OCI-LY7 (cell line): ENCODE results near the gene SURF1. TPM values are rescaled to one million over a fixed set of nuclear protein-coding genes. Genes with fewer than 3 reads are reported as not detected.

Source experiments
- BruUV-seq: library from RNA; stranded (reverse); fragments of 400-500 nt; replicated peaks from 2 replicates; lab custom pipeline; 2021; lab: Mats Ljungman, UMichigan
- CTCF ChIA-PET: fragments of 300-600 bp; sonication (Branson Sonifier 250); formaldehyde crosslinking; loops from one replicate; lab custom pipeline; 2022; ENCODE audit warnings: antibody characterized with exemption; ENCODE audit not compliant: unreplicated experiment; lab: Charles Lee
- POLR2A ChIA-PET: fragments of 300-600 bp; sonication (Branson Sonifier 250); formaldehyde crosslinking; loops from one replicate; lab custom pipeline; 2022; ENCODE audit warnings: antibody characterized with exemption; lab: Charles Lee
- DNase-seq: peaks from one replicate; pipeline ENCODE4 v3.0.0-alpha.2; 2015; ENCODE audit warnings: low spot score
- H2AFZ ChIP-seq: fragments of 200-600 bp; sonication (generic), shearing (Covaris generic); 2 replicates; pipeline ENCODE4 v1.6.1; 2014; ENCODE audit warnings: mild to moderate bottlenecking, antibody characterized with exemption, low read length, moderate library complexity
- H3K27ac ChIP-seq: fragments of 200-600 bp; sonication (generic); 2 replicates; pipeline ENCODE4 v1.5.1; 2014; ENCODE audit warnings: mixed run types, low read depth, mild to moderate bottlenecking, moderate library complexity, low read length, inconsistent platforms; ENCODE audit not compliant: poor library complexity, severe bottlenecking
- H3K36me3 ChIP-seq: fragments of 200-600 bp; sonication (generic); 2 replicates; pipeline ENCODE4 v1.6.1; 2014; ENCODE audit warnings: mild to moderate bottlenecking, antibody characterized with exemption, low read length, moderate library complexity, mixed read lengths; ENCODE audit not compliant: insufficient read depth
- H3K4me1 ChIP-seq: fragments of 200-600 bp; sonication (generic); 2 replicates; pipeline ENCODE4 v1.5.1; 2014; ENCODE audit warnings: mild to moderate bottlenecking, low read length; ENCODE audit not compliant: insufficient read depth, poor library complexity, severe bottlenecking
- H3K4me2 ChIP-seq: fragments of 200-600 bp; sonication (generic); 2 replicates; pipeline ENCODE4 v1.6.1; 2014; ENCODE audit warnings: mild to moderate bottlenecking, low read length
- H3K4me3 ChIP-seq: fragments of 200-600 bp; sonication (generic); 2 replicates; pipeline ENCODE4 v1.5.1; 2014; ENCODE audit warnings: mild to moderate bottlenecking, low read depth, low read length; ENCODE audit not compliant: poor library complexity, severe bottlenecking
- H3K79me2 ChIP-seq: fragments of 200-600 bp; sonication (generic); 2 replicates; pipeline ENCODE4 v1.6.1; 2016; ENCODE audit warnings: low read depth, mild to moderate bottlenecking, low read length, moderate library complexity, mixed read lengths; ENCODE audit not compliant: insufficient read depth
- H3K9me2 ChIP-seq: fragments of 200-600 bp; sonication (generic); 2 replicates; pipeline ENCODE4 v1.6.1; 2016; ENCODE audit warnings: mild to moderate bottlenecking, low read length, mixed read lengths; ENCODE audit not compliant: insufficient read depth
- H3K9me3 ChIP-seq: fragments of 200-600 bp; sonication (generic); 2 replicates; pipeline ENCODE4 v1.6.1; 2014; ENCODE audit warnings: mild to moderate bottlenecking, mixed run types, low read length, mixed read lengths
- H4K20me1 ChIP-seq: fragments of 200-600 bp; sonication (generic); 2 replicates; pipeline ENCODE4 v1.6.1; 2014; ENCODE audit warnings: mild to moderate bottlenecking, antibody characterized with exemption, low read length, moderate library complexity, mixed read lengths; ENCODE audit not compliant: insufficient read depth
- EZH2phosphoT487 ChIP-seq: fragments of 200-600 bp; sonication (generic); IDR thresholded peaks from 2 replicates; pipeline ENCODE4 v1.6.1; 2018; ENCODE audit warnings: low read depth, borderline replicate concordance, mild to moderate bottlenecking, mixed run types, antibody characterized with exemption, low read length, moderate library complexity, mixed read lengths
- intact Hi-C: fragments of 100-400 bp; cut with micrococcal nuclease; formaldehyde crosslinking; loops from one replicate; pipeline ENCODE4 v1.10.0; 2022; ENCODE audit not compliant: unreplicated experiment
- total RNA-seq, 2 experiments: library from RNA; depleted of rRNA in 1 of 2; stranded (reverse); fragments of >200 nt in 1 of 2; shearing (Covaris generic) in 1 of 2; gene quantifications; 2 replicates each; pipeline ENCODE4 v1.2.3, GENCODE V29; 2014 to 2022
- TF ChIP-seq, protein P1 (sequence below): fragments of 200-600 bp; sonication (generic); conservative IDR thresholded peaks from 2 replicates; pipeline ENCODE4 v1.5.1; 2014; ENCODE audit warnings: mild to moderate bottlenecking, antibody characterized with exemption, low read length, moderate library complexity, mixed read lengths

Gene SURF1
- total RNA-seq, 2 experiments from 2014 or later, result 22.9 to 38.9 TPM

DNA sequence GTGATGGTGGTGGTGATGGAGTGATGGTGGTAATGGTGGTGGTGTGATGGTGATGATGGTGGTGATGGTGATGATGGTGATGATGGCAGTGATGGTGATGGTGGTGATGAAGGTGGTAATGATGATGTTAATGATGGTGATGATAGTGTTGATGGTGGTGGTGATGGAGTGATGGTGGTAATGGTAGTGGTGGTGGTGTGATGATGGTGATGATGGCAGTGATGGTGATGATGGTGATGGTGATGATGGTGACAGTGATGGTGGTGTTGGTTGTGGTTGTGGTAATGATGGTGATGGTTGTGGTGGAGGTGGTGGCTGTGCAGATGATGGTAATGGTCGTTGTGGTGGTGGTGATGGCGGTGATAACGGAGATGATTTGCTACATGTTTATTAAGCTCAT lies 27.2 kb upstream of the SURF1 start:
- intact Hi-C loops, result no loop called here
- no peaks in the 10 kb centered on the region for H4K20me1 ChIP-seq
- POLR2A ChIA-PET, result no interaction called here
- 0 out of 2 replicates have a peak, but pooled peaks cover 7% of the 10 kb centered on the region for H3K9me3 ChIP-seq
- no peaks in the 10 kb centered on the region for H3K9me2 ChIP-seq
- no peaks in the 10 kb centered on the region for H3K79me2 ChIP-seq
- TF ChIP-seq, protein P1, sequence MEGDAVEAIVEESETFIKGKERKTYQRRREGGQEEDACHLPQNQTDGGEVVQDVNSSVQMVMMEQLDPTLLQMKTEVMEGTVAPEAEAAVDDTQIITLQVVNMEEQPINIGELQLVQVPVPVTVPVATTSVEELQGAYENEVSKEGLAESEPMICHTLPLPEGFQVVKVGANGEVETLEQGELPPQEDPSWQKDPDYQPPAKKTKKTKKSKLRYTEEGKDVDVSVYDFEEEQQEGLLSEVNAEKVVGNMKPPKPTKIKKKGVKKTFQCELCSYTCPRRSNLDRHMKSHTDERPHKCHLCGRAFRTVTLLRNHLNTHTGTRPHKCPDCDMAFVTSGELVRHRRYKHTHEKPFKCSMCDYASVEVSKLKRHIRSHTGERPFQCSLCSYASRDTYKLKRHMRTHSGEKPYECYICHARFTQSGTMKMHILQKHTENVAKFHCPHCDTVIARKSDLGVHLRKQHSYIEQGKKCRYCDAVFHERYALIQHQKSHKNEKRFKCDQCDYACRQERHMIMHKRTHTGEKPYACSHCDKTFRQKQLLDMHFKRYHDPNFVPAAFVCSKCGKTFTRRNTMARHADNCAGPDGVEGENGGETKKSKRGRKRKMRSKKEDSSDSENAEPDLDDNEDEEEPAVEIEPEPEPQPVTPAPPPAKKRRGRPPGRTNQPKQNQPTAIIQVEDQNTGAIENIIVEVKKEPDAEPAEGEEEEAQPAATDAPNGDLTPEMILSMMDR, result no peak
- no peak for TF ChIP-seq EZH2phosphoT487
- H3K4me2 ChIP-seq, result no peak overlapping the region
- H2AFZ ChIP-seq, result no peak overlapping the region
- no peak for DNase-seq
- CTCF ChIA-PET, result no interaction called here
- no peaks in the 10 kb centered on the region for H3K36me3 ChIP-seq
- no peaks in the 10 kb centered on the region for H3K4me1 ChIP-seq
- BruUV-seq, result no TSS peak
- no peak overlapping the region for H3K4me3 ChIP-seq
- H3K27ac ChIP-seq, result no peak overlapping the region

- no peaks in the 10 kb centered on the region for H4K20me1 ChIP-seq
- TF ChIP-seq, protein P1, result no peak
- TF ChIP-seq EZH2phosphoT487, result no peak
- CTCF ChIA-PET, result no interaction called here
- no peak overlapping the region for H3K4me2 ChIP-seq
- no peak overlapping the region for H2AFZ ChIP-seq
- no peaks in the 10 kb centered on the region for H3K36me3 ChIP-seq
- intact Hi-C loops, result no loop called here
- H3K4me3 ChIP-seq, result no peak overlapping the region
- POLR2A ChIA-PET, result no interaction called here
- BruUV-seq, result no TSS peak
- no peaks in the 10 kb centered on the region for H3K79me2 ChIP-seq
- 0 out of 2 replicates have a peak, but pooled peaks cover 7% of the 10 kb centered on the region for H3K9me3 ChIP-seq
- DNase-seq, result no peak
- no peak overlapping the region for H3K27ac ChIP-seq
- no peaks in the 10 kb centered on the region for H3K4me1 ChIP-seq
- H3K9me2 ChIP-seq, result no peaks in the 10 kb centered on the region
These were observed 26.3 kb upstream of the SURF1 start for GRCh38 chr9:133382507-133383141.

DNA sequence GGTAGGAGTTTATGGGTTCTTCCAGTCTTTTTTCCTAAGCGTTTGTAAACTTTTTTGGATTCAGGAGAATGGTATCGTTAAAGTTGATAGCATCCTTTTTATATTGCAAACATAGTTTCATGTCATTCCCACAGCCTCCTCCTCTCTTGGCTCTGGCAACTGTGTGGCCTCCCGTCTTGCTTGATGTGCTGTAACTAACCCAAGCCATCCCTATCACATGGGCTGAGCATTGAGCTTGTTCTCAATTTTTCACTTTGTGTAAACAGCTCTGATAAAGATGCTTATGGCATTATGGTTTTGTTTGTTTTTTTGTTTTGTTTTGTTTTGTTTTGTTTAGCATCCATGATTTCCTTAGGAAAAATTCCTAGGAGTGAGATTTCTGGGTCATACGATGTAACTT lies 24.4 kb upstream of the SURF1 start:
- TF ChIP-seq, protein P1, result no peak
- TF ChIP-seq EZH2phosphoT487, result no peak
- no TSS peak for BruUV-seq
- Histone ChIP-seq H3K9me2 (no peaks in the 10 kb centered on the region), H4K20me1 (no peaks in the 10 kb centered on the region), H3K4me3 (no peak overlapping the region), H3K4me2 (no peak overlapping the region), H3K4me1 (peaks cover 7% of the 10 kb centered on the region), H3K27ac (no peak overlapping the region), H3K9me3 (0 out of 2 replicates have a peak, but pooled peaks cover 7% of the 10 kb centered on the region), H3K36me3 (no peaks in the 10 kb centered on the region), H2AFZ (no peak overlapping the region), H3K79me2 (peaks cover under 1% of the 10 kb centered on the region; the same call in 1 of the 2 replicates)
- DNase-seq, result no peak
- intact Hi-C loops, result no loop called here
- POLR2A ChIA-PET, result interaction anchor here (0.6 to 0.7 kb wide), 2 partner anchors 24 to 106 kb away, joined by 3 to 10 read pairs; no protein-coding TSS in a partner anchor
- CTCF ChIA-PET, result no interaction called here
